IMR-90 (cell line): Measurements from ENCODE around the gene MAGI1. TPM values are rescaled to one million over a fixed set of nuclear protein-coding genes. Genes with fewer than 3 reads are reported as not detected.

Source experiments
- ATAC-seq: fragments of 200-7000 bp; cut with Tn5 transposase; 2 replicates; pipeline ENCODE4 v1.9.1; 2020; ENCODE audit warnings: low read depth, mild to moderate bottlenecking, moderate library complexity
- BruUV-seq: library from RNA; stranded (reverse); fragments of 400-500 nt; replicated peaks from 2 replicates; lab custom pipeline; 2021; lab: Mats Ljungman, UMichigan
- CTCF ChIA-PET: fragments of 300-600 bp; formaldehyde crosslinking; extraction: SDS; loops from one replicate; lab custom pipeline; 2021; ENCODE audit warnings: antibody characterized with exemption; lab: Yijun Ruan, JAX
- POLR2A ChIA-PET: fragments of 300-600 bp; sonication (Branson Sonifier 250); formaldehyde crosslinking; loops from one replicate; lab custom pipeline; 2022; ENCODE audit warnings: antibody characterized with exemption; ENCODE audit not compliant: unreplicated experiment; lab: Charles Lee
- DNase-seq: peaks from one replicate; pipeline ENCODE4 v3.0.0; 2013
- H2AFZ ChIP-seq: replicated peaks from 2 replicates; pipeline ENCODE3; 2013; ENCODE audit warnings: low read length, mild to moderate bottlenecking; ENCODE audit not compliant: poor library complexity
- H2AK5ac ChIP-seq: 2 replicates; pipeline ENCODE4 v1.6.1; 2013; ENCODE audit warnings: low read depth, low read length, inconsistent platforms
- H2AK9ac ChIP-seq: replicated peaks from 2 replicates; pipeline ENCODE3; 2013; ENCODE audit warnings: mild to moderate bottlenecking, low read depth, low read length, moderate library complexity; ENCODE audit not compliant: poor library complexity
- H2BK120ac ChIP-seq: 2 replicates; pipeline ENCODE4 v1.6.1; 2013; ENCODE audit warnings: low read depth, low read length, inconsistent platforms
- H2BK15ac ChIP-seq: 3 replicates; pipeline ENCODE4 v1.6.1; 2013; ENCODE audit warnings: low read depth, low read length, inconsistent platforms
- H2BK20ac ChIP-seq: 2 replicates; pipeline ENCODE4 v1.6.1; 2013; ENCODE audit warnings: low read depth, mild to moderate bottlenecking, inconsistent platforms, low read length, moderate library complexity
- H2BK5ac ChIP-seq: 2 replicates; pipeline ENCODE4 v1.6.1; 2013; ENCODE audit warnings: mild to moderate bottlenecking, low read depth, low read length, inconsistent platforms; ENCODE audit not compliant: poor library complexity, severe bottlenecking
- H3K14ac ChIP-seq: replicated peaks from 2 replicates; pipeline ENCODE4 v1.6.1; 2013; ENCODE audit warnings: low read depth, low read length, inconsistent platforms
- H3K18ac ChIP-seq: 2 replicates; pipeline ENCODE4 v1.6.1; 2013; ENCODE audit warnings: low read depth, low read length, control low read depth
- H3K23ac ChIP-seq: 2 replicates; pipeline ENCODE4 v1.6.1; 2013; ENCODE audit warnings: low read depth, low read length, inconsistent platforms
- H3K27ac ChIP-seq: 2 replicates; pipeline ENCODE4 v1.5.1; 2013; ENCODE audit warnings: mild to moderate bottlenecking, control low read depth, low read length; ENCODE audit not compliant: insufficient read depth
- H3K27me3 ChIP-seq: 2 replicates; pipeline ENCODE4 v1.6.1; 2013; ENCODE audit warnings: low read length; ENCODE audit not compliant: control insufficient read depth, insufficient read depth
- H3K36me3 ChIP-seq: 2 replicates; pipeline ENCODE4 v1.6.1; 2013; ENCODE audit warnings: low read length, mixed read lengths; ENCODE audit not compliant: control insufficient read depth, insufficient read depth
- H3K4ac ChIP-seq: 2 replicates; pipeline ENCODE4 v1.6.1; 2013; ENCODE audit warnings: low read depth, low read length, inconsistent platforms
- H3K4me1 ChIP-seq: 2 replicates; pipeline ENCODE4 v1.6.1; 2013; ENCODE audit warnings: low read length, mixed read lengths; ENCODE audit not compliant: control insufficient read depth, insufficient read depth
- H3K4me2 ChIP-seq: 2 replicates; pipeline ENCODE4 v1.6.1; 2013; ENCODE audit warnings: low read depth, mild to moderate bottlenecking, control low read depth, low read length, moderate library complexity
- H3K4me3 ChIP-seq: 2 replicates; pipeline ENCODE4 v1.5.1; 2013; ENCODE audit warnings: low read depth, mild to moderate bottlenecking, control low read depth, low read length, moderate library complexity; ENCODE audit not compliant: insufficient read depth
- H3K56ac ChIP-seq: 2 replicates; pipeline ENCODE4 v1.6.1; 2013; ENCODE audit warnings: low read length, inconsistent platforms; ENCODE audit not compliant: insufficient read depth; ENCODE audit errors: extremely low read depth
- H3K79me1 ChIP-seq, 2 experiments: 2 replicates each; pipeline ENCODE4 v1.6.1; 2013; ENCODE audit warnings: low read length in 2 of 2, inconsistent platforms in 1 of 2, low read depth in 1 of 2
- H3K9ac ChIP-seq: 2 replicates; pipeline ENCODE4 v1.6.1; 2013; ENCODE audit warnings: low read depth, low read length, control low read depth
- H3K9me1 ChIP-seq: 2 replicates; pipeline ENCODE4 v1.6.1; 2013; ENCODE audit warnings: low read length, inconsistent platforms; ENCODE audit not compliant: insufficient read depth
- H3K9me3 ChIP-seq: 2 replicates; pipeline ENCODE4 v1.6.1; 2013; ENCODE audit warnings: low read length; ENCODE audit not compliant: control insufficient read depth, insufficient read depth
- H4K20me1 ChIP-seq: 2 replicates; pipeline ENCODE4 v1.6.1; 2013; ENCODE audit warnings: low read length, inconsistent platforms; ENCODE audit not compliant: insufficient read depth
- H4K5ac ChIP-seq: 2 replicates; pipeline ENCODE4 v1.6.1; 2013; ENCODE audit warnings: mild to moderate bottlenecking, low read depth, low read length, control low read depth
- H4K8ac ChIP-seq, 2 experiments: 2 replicates each; pipeline ENCODE4 v1.6.1; 2013; ENCODE audit warnings: low read depth in 2 of 2, low read length in 2 of 2, control low read depth in 1 of 2, inconsistent platforms in 1 of 2
- H4K91ac ChIP-seq: 2 replicates; pipeline ENCODE4 v1.6.1; 2013; ENCODE audit warnings: low read depth, low read length, inconsistent platforms; ENCODE audit not compliant: insufficient read depth
- FOS ChIP-seq: fragments of 150-350 bp; IDR thresholded peaks from 2 replicates; pipeline ENCODE4 v1.6.1; 2016; ENCODE audit warnings: low read depth, low read length
- SMC3 ChIP-seq: fragments of 150-350 bp; IDR thresholded peaks from 2 replicates; pipeline ENCODE4 v1.6.1; 2016; ENCODE audit warnings: low read depth, mild to moderate bottlenecking, antibody characterized with exemption, low read length, moderate library complexity
- WGBS, 2 experiments: methylation state at CpG; one replicate each; pipeline versions ENCODE4 v1.1.5 to v1.1.7; 2013; ENCODE audit warnings: missing lambda C conversion rate in 2 of 2; ENCODE audit not compliant: insufficient read length in 1 of 2; ENCODE audit errors: extremely low coverage in 2 of 2; 5-methylcytosine and 5-hydroxymethylcytosine counted together
- dilution Hi-C: fragments of 300-500 bp; cut with HindIII; formaldehyde crosslinking; loops from one replicate; pipeline ENCODE4 v1.14.3; 2018; ENCODE audit warnings: low sequenced_read_pairs; ENCODE audit not compliant: unreplicated experiment
- in situ Hi-C: fragments of 300-500 bp; cut with MboI; formaldehyde crosslinking; loops from 3 replicates; pipeline ENCODE4 v1.14.3; 2019; ENCODE audit warnings: low sequenced_read_pairs, inconsistent platforms, mixed read lengths
- intact Hi-C: fragments of 100-400 bp; cut with micrococcal nuclease; formaldehyde crosslinking; loops from 2 replicates; pipeline ENCODE4 v1.10.0; 2022
- polyA plus RNA-seq, 3 experiments: library from polyadenylated mRNA; depleted of rRNA; stranded (reverse); fragments of >200 nt; gene quantifications; 2 replicates each; pipeline ENCODE4 v1.2.3, GENCODE V29; 2012; ENCODE audit warnings: low replicate concordance in 1 of 3
- total RNA-seq: library from RNA; depleted of rRNA; stranded (reverse); fragments of >200 nt; gene quantifications from 2 replicates; pipeline ENCODE4 v1.2.3, GENCODE V29; 2012

MAGI1 gene
- total and polyA plus RNA-seq, 2 of the 4 experiments (the other 2 are of a cell fraction), result 14.5 to 24.2 TPM

GRCh38 chr3:65945953-65946352 is 92.8 kb downstream of the MAGI1 start:
- CTCF ChIA-PET, result no interaction called here
- in situ Hi-C loops (no loop called here), intact Hi-C loops (no loop called here), dilution Hi-C loops (no loop called here)
- Histone ChIP-seq H3K4me3 (no peak overlapping the region), H3K36me3 (no peaks in the 10 kb centered on the region), H2AFZ (no peak overlapping the region), H3K79me1 (peaks cover 27 to 60% of the 10 kb centered on the region in 2 experiments), H3K27ac (no peak overlapping the region), H3K4me2 (no peak overlapping the region), H2BK20ac (no peak overlapping the region), H4K20me1 (no peaks in the 10 kb centered on the region), H3K23ac (no peak overlapping the region), H2BK5ac (no peak overlapping the region), H3K4me1 (peaks cover 3% of the 10 kb centered on the region; the same call in 1 of the 2 replicates), H3K27me3 (no peaks in the 10 kb centered on the region), H4K91ac (no peak overlapping the region), H4K8ac (peak overlapping the region in 1 of 2 experiments; percentile 47; a peak in 2 of 4 replicates), H3K9me3 (no peaks in the 10 kb centered on the region), H3K14ac (0 out of 2 replicates have a peak overlapping the region, but pooled peaks have one; percentile 36), H3K9ac (no peak overlapping the region), H4K5ac (no peak overlapping the region), H3K18ac (no peak overlapping the region), H3K4ac (no peak overlapping the region), H3K9me1 (no peaks in the 10 kb centered on the region; the same call in 1 of the 2 replicates), H2AK5ac (no peak overlapping the region), H2AK9ac (no peak overlapping the region), H2BK15ac (no peak overlapping the region), H2BK120ac (no peak overlapping the region), H3K56ac (no peak overlapping the region)
- no CpG with 5 or more reads among the region's 6 CpGs for WGBS, 2 experiments
- DNase-seq (no peak), ATAC-seq (no peak)
- no peak for TF ChIP-seq SMC3
- TF ChIP-seq FOS, result no peak
- POLR2A ChIA-PET, result no interaction called here
- no TSS peak for BruUV-seq
